ENCODE results near the gene EMP2. TPM values are rescaled to one million over a fixed set of nuclear protein-coding genes. Genes with fewer than 3 reads are reported as not detected.

The EMP2 gene
- total RNA-seq, 1 experiment from 2014 or later = 14.4 TPM

DNA sequence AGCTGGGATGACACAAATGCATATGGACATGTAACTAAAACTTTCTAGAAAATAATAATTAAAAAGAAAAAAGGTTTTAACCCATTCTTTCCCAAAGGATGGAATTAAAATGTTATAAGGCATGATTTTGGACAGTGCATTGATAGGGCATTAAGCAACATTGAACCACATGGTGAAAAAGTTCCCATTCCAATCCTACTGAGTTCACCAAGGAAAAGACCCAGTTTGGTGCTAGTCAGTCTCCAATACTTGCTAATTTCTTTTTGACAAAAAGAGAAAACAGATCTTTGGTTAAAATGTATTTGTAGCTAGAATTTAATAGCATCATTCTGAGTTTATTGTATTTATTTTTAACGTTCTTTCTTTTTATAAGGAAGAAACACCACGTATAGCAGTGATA is 28.1 kb downstream of the EMP2 start:
- H3K18ac ChIP-seq (ENCODE audit: insufficient read length, low read depth, low read length) = no peak overlapping the region
- H2BK12ac ChIP-seq (ENCODE audit: insufficient read length, low read depth, low read length) = no peak overlapping the region
- H3K56ac ChIP-seq (ENCODE audit: insufficient read length, low read depth, low read length) = no peak overlapping the region
- Mint-ChIP-seq H3K36me3 (ENCODE audit: insufficient read depth in 1 of 3, low read depth in 3 of 3) (peaks cover 18 to 21% (median 21%) of the 10 kb centered on the region in 3 experiments), H3K27me3 (ENCODE audit: low read depth) (no peaks in the 10 kb centered on the region), H3K4me1 (peaks cover 4 to 11% of the 10 kb centered on the region in 2 experiments; a peak in 3 of 4 replicates), H3K4me3 (no peak overlapping the region), H3K9me3 (peaks cover 18 to 21% of the 10 kb centered on the region in 2 experiments), H3K27ac (no peak overlapping the region)
- no peaks in the 10 kb centered on the region for H3K4me1 ChIP-seq (ENCODE audit: insufficient read depth, low read length)
- H3K9ac ChIP-seq (ENCODE audit: extremely low read depth, insufficient read length, low read length) = no peak overlapping the region
- TF ChIP-seq, protein P1, sequence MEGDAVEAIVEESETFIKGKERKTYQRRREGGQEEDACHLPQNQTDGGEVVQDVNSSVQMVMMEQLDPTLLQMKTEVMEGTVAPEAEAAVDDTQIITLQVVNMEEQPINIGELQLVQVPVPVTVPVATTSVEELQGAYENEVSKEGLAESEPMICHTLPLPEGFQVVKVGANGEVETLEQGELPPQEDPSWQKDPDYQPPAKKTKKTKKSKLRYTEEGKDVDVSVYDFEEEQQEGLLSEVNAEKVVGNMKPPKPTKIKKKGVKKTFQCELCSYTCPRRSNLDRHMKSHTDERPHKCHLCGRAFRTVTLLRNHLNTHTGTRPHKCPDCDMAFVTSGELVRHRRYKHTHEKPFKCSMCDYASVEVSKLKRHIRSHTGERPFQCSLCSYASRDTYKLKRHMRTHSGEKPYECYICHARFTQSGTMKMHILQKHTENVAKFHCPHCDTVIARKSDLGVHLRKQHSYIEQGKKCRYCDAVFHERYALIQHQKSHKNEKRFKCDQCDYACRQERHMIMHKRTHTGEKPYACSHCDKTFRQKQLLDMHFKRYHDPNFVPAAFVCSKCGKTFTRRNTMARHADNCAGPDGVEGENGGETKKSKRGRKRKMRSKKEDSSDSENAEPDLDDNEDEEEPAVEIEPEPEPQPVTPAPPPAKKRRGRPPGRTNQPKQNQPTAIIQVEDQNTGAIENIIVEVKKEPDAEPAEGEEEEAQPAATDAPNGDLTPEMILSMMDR (conservative IDR thresholded peaks at IDR 0.05) = no peak
- no CpG with 5 or more reads among the region's 2 CpGs for WGBS (ENCODE audit: extremely low coverage, insufficient read length, low lambda C conversion rate)
- H4K8ac ChIP-seq (replicated peaks; ENCODE audit: insufficient read length, low read depth, low read length) = no peak overlapping the region
- H3K9me3 ChIP-seq (ENCODE audit: control insufficient read depth, low read depth, low read length) = peaks cover 10% of the 10 kb centered on the region
- no peaks in the 10 kb centered on the region for H3K23me2 ChIP-seq (ENCODE audit: insufficient read length, low read depth, low read length, poor library complexity, severe bottlenecking)
- H2AK5ac ChIP-seq (ENCODE audit: insufficient read length, low read length) = no peak overlapping the region
- H3T11ph ChIP-seq (ENCODE audit: low read length) = no peak overlapping the region
- no peak overlapping the region for H2BK5ac ChIP-seq (ENCODE audit: insufficient read length, low read length)
- no peak overlapping the region for H2BK15ac ChIP-seq (ENCODE audit: low read depth, low read length)
- H2BK20ac ChIP-seq (ENCODE audit: low read depth, low read length, poor library complexity, severe bottlenecking) = no peak overlapping the region
- H3K4me2 ChIP-seq (ENCODE audit: insufficient read depth, insufficient read length, low read length) = no peak overlapping the region
- no peak overlapping the region for H4K5ac ChIP-seq (ENCODE audit: insufficient read length, low read depth, low read length)
- DNase-seq = no peak
- H2BK120ac ChIP-seq (ENCODE audit: low read depth, low read length, poor library complexity, severe bottlenecking) = no peak overlapping the region
- H3K23ac ChIP-seq (ENCODE audit: insufficient read length, low read depth, low read length) = no peak overlapping the region
- no peaks in the 10 kb centered on the region for H3K79me2 ChIP-seq (ENCODE audit: insufficient read depth, low read length)
- no peak overlapping the region for H4K91ac ChIP-seq (ENCODE audit: insufficient read length, low read depth, low read length)
- H3K79me1 ChIP-seq (ENCODE audit: insufficient read depth, low read depth, low read length, poor library complexity, severe bottlenecking) = no peaks in the 10 kb centered on the region
- H3K14ac ChIP-seq (ENCODE audit: insufficient read depth, low read length) = no peak overlapping the region
- H3K27me3 ChIP-seq (ENCODE audit: insufficient read depth, low read length) = no peaks in the 10 kb centered on the region
- no peak overlapping the region for H3K27ac ChIP-seq (ENCODE audit: insufficient read length, low read depth, low read length)
- no peaks in the 10 kb centered on the region for H4K20me1 ChIP-seq (ENCODE audit: control insufficient read depth, insufficient read depth, insufficient read length)
- no peak overlapping the region for H3K4ac ChIP-seq (ENCODE audit: low read depth, low read length)
- H2AFZ ChIP-seq (ENCODE audit: low read length) = no peak overlapping the region

Data from H9 (cell line).